ENCODE data around the gene SHISAL2A. TPM values are rescaled to one million over a fixed set of nuclear protein-coding genes. Genes with fewer than 3 reads are reported as not detected.

The SHISAL2A gene
- total and polyA plus RNA-seq, 2 of the 13 experiments (the other 11 are each of a cell fraction or from before 2014, with no cell fraction given) = not detected

DNA sequence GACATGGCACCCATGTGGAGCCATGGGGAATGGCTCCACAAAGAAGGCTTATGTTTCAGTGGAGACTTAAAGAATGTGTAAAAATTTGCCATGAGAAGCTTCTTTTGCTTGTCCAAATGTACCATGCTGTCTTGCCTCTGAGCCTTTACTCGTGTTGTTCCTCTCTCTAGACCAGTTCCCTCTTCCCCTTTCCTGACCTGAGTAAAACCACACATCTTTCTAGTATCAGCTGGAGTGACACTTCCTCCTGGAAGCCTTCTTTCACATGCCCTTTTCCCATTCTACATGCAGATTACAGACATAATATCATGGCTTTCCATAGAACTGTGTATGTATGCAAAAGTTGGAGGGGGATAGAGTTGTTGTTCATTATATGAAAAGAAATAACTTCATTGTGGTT lies 44.4 kb upstream of the SHISAL2A start (continued):
- TF ChIP-seq ZNF790 (CRISPR knock-in tag; IDR thresholded peaks at IDR 0.05; ENCODE audit: borderline replicate concordance) (no peak), PPARG (CRISPR knock-in tag; conservative IDR thresholded peaks at IDR 0.05) (no peak), ZFP91 (CRISPR knock-in tag; IDR thresholded peaks at IDR 0.05; ENCODE audit: borderline replicate concordance) (no peak), ZFY (CRISPR knock-in tag; IDR thresholded peaks at IDR 0.05) (no peak), ZNF296 (CRISPR knock-in tag; conservative IDR thresholded peaks at IDR 0.05) (no peak), ZBTB20 (CRISPR knock-in tag; IDR thresholded peaks at IDR 0.05; ENCODE audit: borderline replicate concordance, low read depth) (no peak), TMF1 (CRISPR knock-in tag; IDR thresholded peaks at IDR 0.05; ENCODE audit: low read depth) (no peak)
- TF ChIP-seq, protein P1, sequence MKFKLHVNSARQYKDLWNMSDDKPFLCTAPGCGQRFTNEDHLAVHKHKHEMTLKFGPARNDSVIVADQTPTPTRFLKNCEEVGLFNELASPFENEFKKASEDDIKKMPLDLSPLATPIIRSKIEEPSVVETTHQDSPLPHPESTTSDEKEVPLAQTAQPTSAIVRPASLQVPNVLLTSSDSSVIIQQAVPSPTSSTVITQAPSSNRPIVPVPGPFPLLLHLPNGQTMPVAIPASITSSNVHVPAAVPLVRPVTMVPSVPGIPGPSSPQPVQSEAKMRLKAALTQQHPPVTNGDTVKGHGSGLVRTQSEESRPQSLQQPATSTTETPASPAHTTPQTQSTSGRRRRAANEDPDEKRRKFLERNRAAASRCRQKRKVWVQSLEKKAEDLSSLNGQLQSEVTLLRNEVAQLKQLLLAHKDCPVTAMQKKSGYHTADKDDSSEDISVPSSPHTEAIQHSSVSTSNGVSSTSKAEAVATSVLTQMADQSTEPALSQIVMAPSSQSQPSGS (CRISPR knock-in tag; IDR thresholded peaks at IDR 0.05) = no peak

- Histone ChIP-seq H3K9me3 (ENCODE audit: low read length) (no peaks in the 10 kb centered on the region), H4K20me1 (ENCODE audit: insufficient read depth, low read length) (no peaks in the 10 kb centered on the region), H3K36me3 (replicated peaks in 1 of 2; ENCODE audit: control insufficient read depth in 1 of 2, insufficient read depth in 2 of 2, low read length in 2 of 2) (no peaks in the 10 kb centered on the region), H3K9ac (ENCODE audit: insufficient read depth, low read depth, low read length) (no peak overlapping the region), H3K4me2 (ENCODE audit: low read depth, low read length) (no peak overlapping the region), H3K79me2 (ENCODE audit: insufficient read depth, low read length) (no peaks in the 10 kb centered on the region), H2AFZ (ENCODE audit: low read length) (no peak overlapping the region), H3K4me1 (ENCODE audit: insufficient read depth, low read length) (peaks cover 14% of the 10 kb centered on the region; the same call in 1 of the 2 replicates), H3K27ac (ENCODE audit: extremely low read length, insufficient read depth, low read length) (no peak overlapping the region), H3K27me3 (ENCODE audit: control insufficient read depth in 1 of 2, insufficient read depth in 2 of 2, low read length in 2 of 2) (no peaks in the 10 kb centered on the region; a peak in 1 of 5 replicates), H3K4me3 (replicated peaks in 1 of 3; ENCODE audit: insufficient read depth in 1 of 3, low read depth in 2 of 3, low read length in 3 of 3) (no peak overlapping the region)
- ChIA-PET POLR2A (no interaction called here), CTCF (ENCODE audit: low intra/inter-chr PET ratio, low total read pairs) (no interaction called here)
- TF ChIP-seq, protein P2, sequence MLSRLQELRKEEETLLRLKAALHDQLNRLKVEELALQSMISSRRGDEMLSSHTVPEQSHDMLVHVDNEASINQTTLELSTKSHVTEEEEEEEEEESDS (CRISPR knock-in tag; IDR thresholded peaks at IDR 0.05; ENCODE audit: borderline replicate concordance) = no peak
- TF ChIP-seq, protein P3, sequence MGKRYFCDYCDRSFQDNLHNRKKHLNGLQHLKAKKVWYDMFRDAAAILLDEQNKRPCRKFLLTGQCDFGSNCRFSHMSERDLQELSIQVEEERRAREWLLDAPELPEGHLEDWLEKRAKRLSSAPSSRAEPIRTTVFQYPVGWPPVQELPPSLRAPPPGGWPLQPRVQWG (CRISPR knock-in tag; IDR thresholded peaks at IDR 0.05; ENCODE audit: borderline replicate concordance, low read depth) = no peak
- TF ChIP-seq SOX13 (IDR thresholded peaks at IDR 0.05) (no peak), SOX13 (CRISPR knock-in tag; conservative IDR thresholded peaks at IDR 0.05 in 1 of 2, IDR thresholded peaks at IDR 0.05 in 1 of 2) (no peak), RFX3 (CRISPR knock-in tag; IDR thresholded peaks at IDR 0.05) (0 out of 2 replicates have a peak, but pooled peaks have one; percentile 12), GATAD1 (CRISPR knock-in tag; IDR thresholded peaks at IDR 0.05) (no peak), ZEB1 (IDR thresholded peaks at IDR 0.05; ENCODE audit: insufficient replicate concordance, low read depth) (no peak)
- intact Hi-C loops (cut with micrococcal nuclease; ENCODE audit: unreplicated experiment) = no loop called here
- in situ Hi-C loops (cut with HindIII; ENCODE audit: extremely low pct_ligation_motif_present, low pct_unique_long_range_greater_than_20kb) = no loop called here
- 32% methylated on average over 6 of the region's 6 CpGs for WGBS (ENCODE audit: low lambda C conversion rate)
- BruUV-seq (replicated peaks) = no TSS peak
- DNase-seq (ENCODE audit: low spot score) (no peak), FAIRE-seq (no peak), ATAC-seq (no peak; the same call in 2 of the 3 replicates)
Observed at GRCh38 chr1:52590266-52590665, 42.7 kb upstream of the SHISAL2A start.

Measured in HepG2 (cell line).